Tibial artery (tissue), 4 donors: ENCODE data around the gene ZNF550.

Experiments
- DNase-seq, 2 donors: peaks; one replicate each; pipeline ENCODE4 v3.0.0-alpha.2; 2019
- H3K27ac ChIP-seq, 2 donors: fragments of 200-600 bp; sonication (generic) in 1 of 2; 1 replicate in 1 of 2; 2 replicates in 1 of 2; pipeline ENCODE4 v1.5.1; 2018 to 2019; ENCODE audit warnings: mild to moderate bottlenecking in 1 of 2
- H3K27me3 ChIP-seq, 2 donors: fragments of 200-600 bp; sonication (generic) in 1 of 2; one replicate each; pipeline versions ENCODE4 v1.5.1 to v1.6.0; 2016 to 2019
- H3K36me3 ChIP-seq, 3 donors: fragments of 200-600 bp; sonication (generic) in 2 of 3; one replicate each; pipeline ENCODE4 v1.5.1; 2016 to 2019; ENCODE audit warnings: mild to moderate bottlenecking in 2 of 3
- H3K4me1 ChIP-seq, 4 donors: fragments of 200-600 bp; sonication (generic) in 2 of 4; 1 replicate in 3 of 4; 2 replicates in 1 of 4; pipeline ENCODE4 v1.5.1; 2016 to 2019
- H3K4me3 ChIP-seq, 2 donors: fragments of 200-600 bp; sonication (generic) in 1 of 2; 1 replicate in 1 of 2; 2 replicates in 1 of 2; pipeline ENCODE4 v1.5.1; 2018 to 2019; ENCODE audit warnings: mild to moderate bottlenecking in 2 of 2
- H3K9me3 ChIP-seq, 3 donors: fragments of 200-600 bp; sonication (generic) in 1 of 3; one replicate each; pipeline ENCODE4 v1.5.1; 2016 to 2019
- CTCF ChIP-seq, 2 experiments: fragments of 200-600 bp in 1 of 2; fragments of 450-650 bp in 1 of 2; IDR thresholded peaks; one replicate each; pipeline ENCODE4 v1.5.1; 2017 to 2019; ENCODE audit warnings: antibody characterized with exemption in 2 of 2, mild to moderate bottlenecking in 1 of 2, moderate library complexity in 1 of 2
- intact Hi-C: fragments of 100-400 bp; cut with DNase I; formaldehyde crosslinking; loops from one replicate; pipeline ENCODE4 v1.15.0; 2023; ENCODE audit warnings: low total_unique reads

The ZNF550 gene

GRCh38 chr19:57570707-57571106 lies 11.0 kb upstream of the ZNF550 start:
- no peak overlapping the region for H3K4me3 ChIP-seq
- intact Hi-C loops: loop anchor here (10.0 kb wide), 1 partner anchor 584 kb away; the partner anchor contains the start of gene ZNF329
- H3K27ac ChIP-seq: no peak overlapping the region
- H3K9me3 ChIP-seq: peaks cover 39 to 100% (median 100%) of the 10 kb centered on the region in 3 donors
- TF ChIP-seq CTCF (IDR thresholded peaks at IDR 0.05): no peak
- H3K36me3 ChIP-seq: peaks cover 55 to 76% (median 56%) of the 10 kb centered on the region in 3 donors
- H3K27me3 ChIP-seq: no peaks in the 10 kb centered on the region
- H3K4me1 ChIP-seq: no peaks in the 10 kb centered on the region
- DNase-seq: no peak

- H3K27me3 ChIP-seq: no peaks in the 10 kb centered on the region
- peaks cover 14 to 40% (median 15%) of the 10 kb centered on the region in 3 donors for H3K36me3 ChIP-seq
- peaks cover 27 to 99% (median 71%) of the 10 kb centered on the region in 3 donors for H3K9me3 ChIP-seq
- H3K4me3 ChIP-seq: no peak overlapping the region
- no peak for TF ChIP-seq CTCF (IDR thresholded peaks at IDR 0.05)
- H3K4me1 ChIP-seq: no peaks in the 10 kb centered on the region
- intact Hi-C loops: no loop called here
- DNase-seq: no peak
- no peak overlapping the region for H3K27ac ChIP-seq
Observed at GRCh38 chr19:57566396-57567265, 7.0 kb upstream of the ZNF550 start.

- Histone ChIP-seq H3K9me3 (peaks cover 18 to 76% (median 41%) of the 10 kb centered on the region in 3 donors), H3K27ac (no peak overlapping the region), H3K4me3 (no peak overlapping the region), H3K36me3 (peaks cover 0 to 19% (median 0%) of the 10 kb centered on the region in 3 donors), H3K4me1 (peaks cover 0 to 14% (median 11%) of the 10 kb centered on the region in 4 donors), H3K27me3 (no peaks in the 10 kb centered on the region)
- intact Hi-C loops: no loop called here
- no peak for DNase-seq
- no peak for TF ChIP-seq CTCF (IDR thresholded peaks at IDR 0.05)
Observed at GRCh38 chr19:57563547-57563946, 3.9 kb upstream of the ZNF550 start.

- no peak for DNase-seq
Observed at GRCh38 chr19:57560049-57560491, 407 bp upstream of the ZNF550 start.

GRCh38 chr19:57559008-57559403 lies 657 bp downstream of the ZNF550 start:
- H3K27me3 ChIP-seq: no peaks in the 10 kb centered on the region
- H3K27ac ChIP-seq: peak overlapping the region; percentile 65 to 71
- H3K36me3 ChIP-seq: peaks cover 30 to 33% (median 31%) of the 10 kb centered on the region in 3 donors
- H3K4me1 ChIP-seq: peaks cover 0 to 23% (median 19%) of the 10 kb centered on the region in 4 donors
- TF ChIP-seq CTCF (IDR thresholded peaks at IDR 0.05): no peak
- H3K4me3 ChIP-seq: peak overlapping the region; percentile 78 to 84
- intact Hi-C loops: no loop called here
- peaks cover 0 to 68% (median 29%) of the 10 kb centered on the region in 3 donors for H3K9me3 ChIP-seq
- no peak for DNase-seq

More at GRCh38 chr19:57560049-57560491, 407 bp upstream of the ZNF550 start:
- Histone ChIP-seq H3K27me3 (no peaks in the 10 kb centered on the region), H3K9me3 (peaks cover 2 to 68% (median 25%) of the 10 kb centered on the region in 3 donors), H3K36me3 (peaks cover 20 to 23% (median 22%) of the 10 kb centered on the region in 3 donors), H3K4me1 (peaks cover 0 to 23% (median 19%) of the 10 kb centered on the region in 4 donors), H3K4me3 (peak overlapping the region; percentile 78 to 84), H3K27ac (peak overlapping the region; percentile 65 to 71)
- no peak for TF ChIP-seq CTCF (IDR thresholded peaks at IDR 0.05)
- intact Hi-C loops: no loop called here
